ENCODE measurements around the gene VEZF1. TPM values are rescaled to one million over a fixed set of nuclear protein-coding genes. Genes with fewer than 3 reads are reported as not detected.

The VEZF1 gene
- total RNA-seq, 1 donor from 2014 or later = 77.2 TPM

- no peak overlapping the region for H3K4me3 ChIP-seq
- H3K27me3 ChIP-seq (ENCODE audit: low read depth) = no peaks in the 10 kb centered on the region
- H3K27ac ChIP-seq (replicated peaks) = no peak overlapping the region
- DNase-seq = no peak
- intact Hi-C loops (cut with micrococcal nuclease) = no loop called here
- H3K36me3 ChIP-seq = no peaks in the 10 kb centered on the region
- H3K9me3 ChIP-seq (replicated peaks) = no peaks in the 10 kb centered on the region
- TF ChIP-seq CTCF (IDR thresholded peaks at IDR 0.05; ENCODE audit: borderline replicate concordance) = no peak
- H3K4me1 ChIP-seq = peaks cover 40% of the 10 kb centered on the region
These were observed 30.8 kb downstream of the VEZF1 start for GRCh38 chr17:57957120-57957850.

- H3K9me3 ChIP-seq (replicated peaks) = no peaks in the 10 kb centered on the region
- H3K27ac ChIP-seq (replicated peaks) = peak overlapping the region; percentile 100
- DNase-seq = no peak
- H3K4me1 ChIP-seq = peaks cover 47% of the 10 kb centered on the region
- TF ChIP-seq CTCF (IDR thresholded peaks at IDR 0.05; ENCODE audit: borderline replicate concordance) = no peak
- H3K4me3 ChIP-seq = no peak overlapping the region
- H3K27me3 ChIP-seq (ENCODE audit: low read depth) = no peaks in the 10 kb centered on the region
- intact Hi-C loops (cut with micrococcal nuclease) = no loop called here
- no peaks in the 10 kb centered on the region for H3K36me3 ChIP-seq
These were observed 31.5 kb downstream of the VEZF1 start for GRCh38 chr17:57956291-57957119.

DNA sequence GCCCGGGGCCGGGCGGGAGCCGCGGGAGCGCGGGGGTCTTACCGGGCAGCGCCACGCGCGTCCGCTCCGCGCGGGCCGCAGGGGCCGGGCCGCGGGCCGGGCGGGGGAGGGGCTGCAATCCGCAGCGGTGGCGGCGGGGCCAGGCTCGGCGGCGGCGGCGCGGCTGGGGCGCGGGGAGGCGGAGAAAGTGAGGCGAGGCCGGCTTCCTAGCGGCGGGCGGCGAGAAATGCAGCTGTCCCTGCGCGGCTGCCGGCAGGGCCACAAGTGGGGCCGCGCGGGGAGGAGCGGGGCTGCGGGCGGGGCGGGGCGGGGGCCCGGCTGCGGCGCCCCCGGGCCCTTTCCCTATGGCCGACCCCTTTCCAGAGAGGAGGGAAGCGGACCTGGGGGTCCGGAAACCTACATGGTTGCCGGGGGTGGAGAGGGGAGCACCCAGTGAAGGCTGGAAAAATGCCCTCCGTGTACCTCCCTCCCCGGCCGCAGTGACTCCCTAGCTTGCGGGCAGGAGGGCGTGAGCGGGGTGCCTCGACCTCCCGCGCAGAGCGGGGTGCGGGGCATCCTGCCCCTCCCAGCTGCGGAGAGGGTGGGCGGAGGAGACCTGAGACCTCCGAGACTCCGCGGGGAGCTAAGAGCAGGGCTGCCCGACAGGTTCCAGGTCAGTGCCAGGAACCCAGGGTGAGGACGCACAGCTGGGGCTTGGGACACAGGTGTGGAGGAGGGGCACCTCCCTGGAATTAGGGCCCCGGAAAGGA is 32.7 kb downstream of the VEZF1 start, which contains the start of gene CUEDC1:
TSS of gene CUEDC1 (minus strand) at position 230 of the 749 bp plus-strand sequence. CDS start 69,848 bp downstream, outside the sequence.
- no peaks in the 10 kb centered on the region for H3K27me3 ChIP-seq (ENCODE audit: low read depth)
- H3K4me3 ChIP-seq = peak within 1 kb of the TSS; percentile 95
- H3K9me3 ChIP-seq (replicated peaks) = no peaks in the 10 kb centered on the region
- H3K4me1 ChIP-seq = peaks cover 59% of the 10 kb centered on the region
- intact Hi-C loops (cut with micrococcal nuclease) = no loop called here
- no peaks in the 10 kb centered on the region for H3K36me3 ChIP-seq
- DNase-seq = peak; percentile 87
- peak within 1 kb of the TSS; percentile 100 for H3K27ac ChIP-seq (replicated peaks)
- TF ChIP-seq CTCF (IDR thresholded peaks at IDR 0.05; ENCODE audit: borderline replicate concordance) = peak; percentile 67

GRCh38 chr17:57954397-57955182 is 33.5 kb downstream of the VEZF1 start:
- Histone ChIP-seq H3K4me1 (peaks cover 67% of the 10 kb centered on the region), H3K9me3 (replicated peaks) (no peaks in the 10 kb centered on the region), H3K36me3 (no peaks in the 10 kb centered on the region), H3K4me3 (peak overlapping the region; percentile 95), H3K27me3 (ENCODE audit: low read depth) (no peaks in the 10 kb centered on the region), H3K27ac (replicated peaks) (peak overlapping the region; percentile 100)
- intact Hi-C loops (cut with micrococcal nuclease) = no loop called here
- TF ChIP-seq CTCF (IDR thresholded peaks at IDR 0.05; ENCODE audit: borderline replicate concordance) = no peak
- DNase-seq = peak; percentile 91
